ENCODE data around the gene ELMO3. TPM values are rescaled to one million over a fixed set of nuclear protein-coding genes. Genes with fewer than 3 reads are reported as not detected.

ELMO3 gene
- total RNA-seq, 6 experiments from 2014 or later, result 0.79 to 1.3 (median 1.1) TPM

GRCh38 chr16:67163164-67163998 is 35.5 kb upstream of the ELMO3 start:
- H3K9me3 Mint-ChIP-seq, result no peaks in the 10 kb centered on the region
- no peak for DNase-seq
- H3K27me3 Mint-ChIP-seq (ENCODE audit: insufficient read depth), result peaks cover 12% of the 10 kb centered on the region; the same call in 1 of the 2 replicates
- H3K27ac Mint-ChIP-seq, result no peak overlapping the region
- peak overlapping the region; percentile 45 for H3K4me3 Mint-ChIP-seq
- peaks cover 6% of the 10 kb centered on the region for H3K4me1 Mint-ChIP-seq (ENCODE audit: low read depth)
- no peaks in the 10 kb centered on the region for H3K36me3 Mint-ChIP-seq (ENCODE audit: low read depth)
- no peak for TF ChIP-seq CTCF (IDR thresholded peaks at IDR 0.05)

- H3K4me1 Mint-ChIP-seq (ENCODE audit: low read depth), result peaks cover under 1% of the 10 kb centered on the region
- H3K4me3 Mint-ChIP-seq, result peak overlapping the region; percentile 45
- H3K27me3 Mint-ChIP-seq (ENCODE audit: insufficient read depth), result peaks cover 12% of the 10 kb centered on the region; the same call in 1 of the 2 replicates
- no peaks in the 10 kb centered on the region for H3K36me3 Mint-ChIP-seq (ENCODE audit: low read depth)
- H3K9me3 Mint-ChIP-seq, result no peaks in the 10 kb centered on the region
- no peak for DNase-seq
- H3K27ac Mint-ChIP-seq, result no peak overlapping the region
- no peak for TF ChIP-seq CTCF (IDR thresholded peaks at IDR 0.05)
Observed at GRCh38 chr16:67163999-67164558, 34.9 kb upstream of the ELMO3 start.

- no peak for TF ChIP-seq CTCF (IDR thresholded peaks at IDR 0.05)
- no peak for DNase-seq
- no peaks in the 10 kb centered on the region for H3K9me3 Mint-ChIP-seq
- peaks cover 12% of the 10 kb centered on the region; the same call in 1 of the 2 replicates for H3K27me3 Mint-ChIP-seq (ENCODE audit: insufficient read depth)
- H3K27ac Mint-ChIP-seq, result no peak within 1 kb of the TSS
- H3K36me3 Mint-ChIP-seq (ENCODE audit: low read depth), result no peaks in the 10 kb centered on the region
- peak within 1 kb of the TSS; percentile 45 for H3K4me3 Mint-ChIP-seq
- H3K4me1 Mint-ChIP-seq (ENCODE audit: low read depth), result peaks cover 6% of the 10 kb centered on the region
Observed at GRCh38 chr16:67164599-67165061, 34.3 kb upstream of the ELMO3 start, which contains the start of gene HSF4. Gene HSF4 (plus strand): TSS chr16:67164745. CDS start chr16:67164812, 67 bp downstream.

- Mint-ChIP-seq H3K4me3 (no peak overlapping the region), H3K36me3 (ENCODE audit: low read depth) (no peaks in the 10 kb centered on the region), H3K4me1 (ENCODE audit: low read depth) (peaks cover 12% of the 10 kb centered on the region), H3K27me3 (ENCODE audit: insufficient read depth) (peaks cover 10% of the 10 kb centered on the region; the same call in 1 of the 2 replicates), H3K9me3 (no peaks in the 10 kb centered on the region), H3K27ac (no peak overlapping the region)
- TF ChIP-seq CTCF (IDR thresholded peaks at IDR 0.05), result no peak
- no peak for DNase-seq
Observed at GRCh38 chr16:67165121-67166078, 33.5 kb upstream of the ELMO3 start.

GRCh38 chr16:67166110-67166547 is 32.8 kb upstream of the ELMO3 start:
- no peak for TF ChIP-seq CTCF (IDR thresholded peaks at IDR 0.05)
- Mint-ChIP-seq H3K9me3 (no peaks in the 10 kb centered on the region), H3K36me3 (ENCODE audit: low read depth) (no peaks in the 10 kb centered on the region), H3K27me3 (ENCODE audit: insufficient read depth) (peaks cover 10% of the 10 kb centered on the region; the same call in 1 of the 2 replicates), H3K4me1 (ENCODE audit: low read depth) (peaks cover 17% of the 10 kb centered on the region), H3K4me3 (no peak overlapping the region), H3K27ac (no peak overlapping the region)
- DNase-seq, result no peak
